ENCODE data around the gene ZNF235. TPM values are rescaled to one million over a fixed set of nuclear protein-coding genes. Genes with fewer than 3 reads are reported as not detected.

The ZNF235 gene
- total and polyA plus RNA-seq, 2 of the 8 experiments (the other 6 are each of a cell fraction or from before 2014, with no cell fraction given) = 2.0 to 5.3 TPM

DNA sequence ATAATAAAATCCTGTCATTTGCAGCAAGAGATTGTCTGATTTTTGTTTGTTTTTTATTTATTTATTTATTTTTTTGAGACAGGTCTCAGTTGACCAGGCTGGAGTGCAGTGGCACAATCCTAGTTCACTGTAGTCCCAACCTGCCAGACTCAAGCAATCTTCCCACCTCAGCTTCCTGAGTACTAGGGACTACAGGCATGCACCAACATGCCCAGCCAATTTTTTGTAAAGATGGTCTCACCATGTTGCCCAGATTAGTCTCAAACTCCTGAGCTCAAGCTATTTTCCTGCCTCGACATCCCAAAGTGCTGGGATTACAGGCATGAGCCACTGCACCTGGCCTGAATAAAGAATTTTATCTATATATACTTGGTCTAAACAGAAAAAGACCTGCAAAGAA, 27.5 kb downstream of the ZNF235 start:
- H2BK120ac ChIP-seq (replicated peaks; ENCODE audit: low read depth, low read length) = no peak overlapping the region
- no peak overlapping the region for H4K91ac ChIP-seq (replicated peaks; ENCODE audit: insufficient read length, low read length)
- 86% methylated on average over 1 of the region's 1 CpG; no CpG with 5 or more reads in 1 of the 2 experiments for WGBS, 2 experiments (ENCODE audit: extremely low coverage in 1 of 2, insufficient coverage in 1 of 2, insufficient read length in 1 of 2, insufficient replicate concordance in 2 of 2, low coverage in 1 of 2, low lambda C conversion rate in 2 of 2, missing lambda C conversion rate in 1 of 2)
- no peak overlapping the region for H3K23ac ChIP-seq (ENCODE audit: insufficient read length)
- H3K79me2 ChIP-seq (ENCODE audit: control insufficient read depth in 1 of 2, insufficient read depth in 2 of 2, low read length in 2 of 2) = no peaks in the 10 kb centered on the region
- no peak overlapping the region for H4K5ac ChIP-seq (ENCODE audit: insufficient read length, low read depth, low read length)
- ChIA-PET POLR2A (ENCODE audit: partially characterized antibody) (no interaction called here), CTCF (ENCODE audit: partially characterized antibody) (no interaction called here)
- no peak overlapping the region for H2BK15ac ChIP-seq (ENCODE audit: low read length)
- H3K79me1 ChIP-seq (ENCODE audit: low read depth, low read length) = no peaks in the 10 kb centered on the region
- no peak overlapping the region for H3K56ac ChIP-seq (replicated peaks; ENCODE audit: insufficient read length, low read depth, low read length)
- no peaks in the 10 kb centered on the region for H4K20me1 ChIP-seq (replicated peaks in 1 of 2; ENCODE audit: control insufficient read depth in 1 of 2, insufficient read depth in 2 of 2, low read length in 2 of 2)
- no peak overlapping the region for H4K8ac ChIP-seq (ENCODE audit: extremely low read depth, insufficient read depth, low read length)
- H3K9ac ChIP-seq (replicated peaks in 1 of 4; ENCODE audit: extremely low read depth in 1 of 4, low read depth in 3 of 4, low read length in 3 of 4) = no peak overlapping the region
- no peak overlapping the region for H3K14ac ChIP-seq (ENCODE audit: insufficient read length)
- no peak for FAIRE-seq
- H3K4ac ChIP-seq (replicated peaks; ENCODE audit: insufficient read length, low read depth, low read length) = no peak overlapping the region
- H2AFZ ChIP-seq (ENCODE audit: low read length) = no peak overlapping the region
- no peak overlapping the region for H2BK20ac ChIP-seq (ENCODE audit: low read length)
- H3K23me2 ChIP-seq (ENCODE audit: low read depth, low read length) = no peaks in the 10 kb centered on the region
- peaks cover 0 to 16% (median 6%) of the 10 kb centered on the region in 4 experiments; a peak in 4 of 8 replicates for H3K36me3 ChIP-seq (ENCODE audit: control insufficient read depth in 2 of 4, insufficient read depth in 4 of 4, low read length in 3 of 4)
- no peak overlapping the region for H2BK12ac ChIP-seq (ENCODE audit: low read depth, low read length)
- TF ChIP-seq, protein P1, sequence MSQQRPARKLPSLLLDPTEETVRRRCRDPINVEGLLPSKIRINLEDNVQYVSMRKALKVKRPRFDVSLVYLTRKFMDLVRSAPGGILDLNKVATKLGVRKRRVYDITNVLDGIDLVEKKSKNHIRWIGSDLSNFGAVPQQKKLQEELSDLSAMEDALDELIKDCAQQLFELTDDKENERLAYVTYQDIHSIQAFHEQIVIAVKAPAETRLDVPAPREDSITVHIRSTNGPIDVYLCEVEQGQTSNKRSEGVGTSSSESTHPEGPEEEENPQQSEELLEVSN (IDR thresholded peaks at IDR 0.05) = no peak
- DNase-seq (ENCODE audit: low read depth in 1 of 2, low spot score in 2 of 2) = no peak
- no peak overlapping the region for H3K4me3 ChIP-seq (ENCODE audit: extremely low read depth in 1 of 4, insufficient read depth in 2 of 4, low read depth in 3 of 4, low read length in 4 of 4)
- H3K18ac ChIP-seq (ENCODE audit: extremely low read depth, low read length) = no peak overlapping the region
- H3K27me3 ChIP-seq (replicated peaks in 1 of 4; ENCODE audit: control insufficient read depth in 3 of 4, extremely low read depth in 1 of 4, insufficient read depth in 3 of 4, low read length in 3 of 4) = no peaks in the 10 kb centered on the region
- peaks cover 31 to 45% of the 10 kb centered on the region in 2 experiments for H3K9me3 ChIP-seq (ENCODE audit: insufficient read depth in 2 of 2, low read depth in 1 of 2, low read length in 1 of 2)
- H3K27ac ChIP-seq (ENCODE audit: low read depth, low read length) = no peak overlapping the region
- H3K4me1 ChIP-seq (replicated peaks in 1 of 4; ENCODE audit: control insufficient read depth in 3 of 4, insufficient read depth in 4 of 4, low read length in 3 of 4) = no peaks in the 10 kb centered on the region
- H2BK5ac ChIP-seq (ENCODE audit: low read depth, low read length) = no peak overlapping the region
- no peak overlapping the region for H3K4me2 ChIP-seq (ENCODE audit: insufficient read depth in 1 of 2, low read depth in 2 of 2, low read length in 2 of 2)
- H2AK5ac ChIP-seq (ENCODE audit: low read depth, low read length) = no peak overlapping the region
